ENCODE data around the gene FAM162A. TPM values are rescaled to one million over a fixed set of nuclear protein-coding genes. Genes with fewer than 3 reads are reported as not detected.
"Not testable (repeated sequence)": the region's sequence is repeated elsewhere in the genome, so short reads cannot be mapped to it uniquely, and the experiment has no call there.

Gene FAM162A
- total and polyA plus RNA-seq, 9 donors: 29.8 to 117 (median 64.9) TPM

- WGBS, 3 donors: 88 to 91% (median 90%) methylated on average over 2 of the region's 2 CpGs
- no peaks in the 10 kb centered on the region for H3K9me3 ChIP-seq
- no peaks in the 10 kb centered on the region for H3K27me3 ChIP-seq
- H3K4me3 ChIP-seq: no peak overlapping the region
- H3K36me3 ChIP-seq: no peaks in the 10 kb centered on the region
- no peaks in the 10 kb centered on the region for H3K4me1 ChIP-seq (ENCODE audit: insufficient read depth)
- no peak for TF ChIP-seq EP300 (IDR thresholded peaks at IDR 0.05)
- TF ChIP-seq POLR2A (IDR thresholded peaks at IDR 0.05): no peak
- no peak for TF ChIP-seq CTCF (IDR thresholded peaks at IDR 0.05)
- DNase-seq: no peak
- intact Hi-C loops (cut with DNase I): no loop called here
- no peak overlapping the region for H3K27ac ChIP-seq
Measured at GRCh38 chr3:122362026-122362425, 22.0 kb upstream of the FAM162A start.

- Histone ChIP-seq H3K27me3 (no peaks in the 10 kb centered on the region), H3K36me3 (no peaks in the 10 kb centered on the region), H3K4me3 (no peak overlapping the region), H3K27ac (no peak overlapping the region), H3K9me3 (no peaks in the 10 kb centered on the region), H3K4me1 (ENCODE audit: insufficient read depth) (no peaks in the 10 kb centered on the region)
- 91 to 96% (median 96%) methylated on average over 2 of the region's 2 CpGs for WGBS, 3 donors
- no peak for DNase-seq
- TF ChIP-seq CTCF (IDR thresholded peaks at IDR 0.05): no peak
- TF ChIP-seq EP300 (IDR thresholded peaks at IDR 0.05): no peak
- intact Hi-C loops (cut with DNase I): no loop called here
Measured at GRCh38 chr3:122364490-122364889, 19.5 kb upstream of the FAM162A start.

GRCh38 chr3:122365073-122365472, 18.9 kb upstream of the FAM162A start:
- no peaks in the 10 kb centered on the region for H3K36me3 ChIP-seq
- WGBS, 3 donors: 92 to 100% (median 98%) methylated on average over 1 of the region's 1 CpG
- intact Hi-C loops (cut with DNase I): no loop called here

DNA sequence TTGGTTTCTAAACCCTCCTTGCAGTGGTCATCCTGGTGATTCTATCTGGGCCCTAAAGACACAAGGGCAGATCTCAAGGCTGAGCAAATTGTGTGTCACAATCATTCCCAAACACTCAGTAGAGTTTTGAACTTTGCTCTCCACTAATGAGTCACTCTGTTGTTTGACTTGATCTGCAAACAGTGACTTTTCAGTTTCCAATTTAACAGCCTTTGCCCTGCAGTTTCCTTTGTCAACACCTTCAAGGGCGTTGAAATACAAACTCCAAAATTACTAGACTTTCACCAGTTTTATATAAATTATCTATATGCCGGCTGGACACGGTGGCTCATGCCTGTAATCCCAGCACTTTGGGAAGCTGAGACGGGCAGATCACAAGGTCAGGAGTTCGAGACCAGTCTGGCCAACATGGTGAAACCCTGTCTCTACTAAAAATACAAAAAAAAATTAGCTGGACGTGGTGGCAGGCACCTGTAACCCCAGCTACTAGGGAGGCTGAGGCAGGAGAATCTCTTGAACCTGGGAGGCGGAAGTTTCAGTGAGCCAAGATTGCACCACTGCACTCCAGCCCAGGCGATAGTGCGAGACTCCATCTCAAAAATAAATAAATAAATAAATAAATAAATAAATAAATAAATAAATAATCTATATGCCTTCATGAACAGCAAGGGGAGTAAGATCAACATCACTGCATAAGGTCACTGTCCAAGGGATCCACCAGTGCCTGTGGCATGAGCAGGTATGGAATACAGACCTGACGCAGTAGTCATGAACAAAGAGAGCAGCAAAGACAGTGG, 18.2 kb upstream of the FAM162A start:
- intact Hi-C loops (cut with DNase I); DNase-seq; H3K36me3 ChIP-seq; H3K9me3 ChIP-seq; H3K4me3 ChIP-seq; H3K27me3 ChIP-seq; H3K4me1 ChIP-seq (ENCODE audit: insufficient read depth); H3K27ac ChIP-seq: not testable (repeated sequence)
- WGBS, 3 donors: 95 to 97% (median 96%) methylated on average over 10 of the region's 10 CpGs

More at GRCh38 chr3:122365073-122365472, 18.9 kb upstream of the FAM162A start:
- H3K4me1 ChIP-seq (ENCODE audit: insufficient read depth): no peaks in the 10 kb centered on the region
- DNase-seq: no peak
- no peaks in the 10 kb centered on the region for H3K9me3 ChIP-seq
- no peak overlapping the region for H3K4me3 ChIP-seq
- H3K27me3 ChIP-seq: no peaks in the 10 kb centered on the region
- no peak for TF ChIP-seq POLR2A (IDR thresholded peaks at IDR 0.05)
- no peak for TF ChIP-seq CTCF (IDR thresholded peaks at IDR 0.05)
- no peak for TF ChIP-seq EP300 (IDR thresholded peaks at IDR 0.05)
- H3K27ac ChIP-seq: no peak overlapping the region

GRCh38 chr3:122366379-122366749, 17.6 kb upstream of the FAM162A start:
- intact Hi-C loops (cut with DNase I): no loop called here
- no peaks in the 10 kb centered on the region for H3K9me3 ChIP-seq
- no peaks in the 10 kb centered on the region for H3K27me3 ChIP-seq
- no peak overlapping the region for H3K4me3 ChIP-seq
- H3K27ac ChIP-seq: no peak overlapping the region
- 92 to 98% (median 94%) methylated on average over 5 of the region's 5 CpGs for WGBS, 3 donors
- no peaks in the 10 kb centered on the region for H3K4me1 ChIP-seq (ENCODE audit: insufficient read depth)
- no peak for TF ChIP-seq CTCF (IDR thresholded peaks at IDR 0.05)
- no peak for TF ChIP-seq POLR2A (IDR thresholded peaks at IDR 0.05)
- TF ChIP-seq EP300 (IDR thresholded peaks at IDR 0.05): no peak
- no peaks in the 10 kb centered on the region for H3K36me3 ChIP-seq
- DNase-seq: no peak
